HG02759 (cell line): ENCODE data around the gene IGF1.

Source experiments
- ATAC-seq: cut with Tn5 transposase; IDR thresholded peaks from one replicate; pipeline ENCODE4 v1.9.1; 2021; ENCODE audit warnings: mild to moderate bottlenecking, moderate library complexity; ENCODE audit not compliant: unreplicated experiment

The IGF1 gene

GRCh38 chr12:102497743-102498142 is 17.4 kb upstream of the IGF1 start:
- no peak for ATAC-seq

GRCh38 chr12:102496591-102496990 is 16.2 kb upstream of the IGF1 start:
- no peak for ATAC-seq

GRCh38 chr12:102487226-102487625 is 6.9 kb upstream of the IGF1 start:
- ATAC-seq: no peak

GRCh38 chr12:102486153-102486552 is 5.8 kb upstream of the IGF1 start:
- no peak for ATAC-seq

- peak; percentile 62 for ATAC-seq
Measured at GRCh38 chr12:102484428-102484958, 4.1 kb upstream of the IGF1 start.

- ATAC-seq: peak; percentile 13
Measured at GRCh38 chr12:102484017-102484416, 3.7 kb upstream of the IGF1 start.

- ATAC-seq: peak; percentile 58
Measured at GRCh38 chr12:102483466-102483865, 3.1 kb upstream of the IGF1 start.

- ATAC-seq: no peak
Measured at GRCh38 chr12:102481705-102482425, 1.5 kb upstream of the IGF1 start.

GRCh38 chr12:102479939-102480338 is 424 bp downstream of the IGF1 start:
- ATAC-seq: no peak

- ATAC-seq: peak; percentile 31
Measured at GRCh38 chr12:102479099-102479885, 1.1 kb downstream of the IGF1 start.

- ATAC-seq: peak; percentile 63
Measured at GRCh38 chr12:102478405-102479098, 1.8 kb downstream of the IGF1 start.

GRCh38 chr12:102475355-102475754 is 5.0 kb downstream of the IGF1 start:
- ATAC-seq: no peak

GRCh38 chr12:102474438-102475064 is 5.8 kb downstream of the IGF1 start:
- no peak for ATAC-seq

- no peak for ATAC-seq
Measured at GRCh38 chr12:102472496-102472895, 7.9 kb downstream of the IGF1 start.

- no peak for ATAC-seq
Measured at GRCh38 chr12:102471556-102471955, 8.8 kb downstream of the IGF1 start.

GRCh38 chr12:102470945-102471344 is 9.4 kb downstream of the IGF1 start:
- ATAC-seq: no peak

GRCh38 chr12:102468261-102468915 is 12.0 kb downstream of the IGF1 start:
- no peak for ATAC-seq

- no peak for ATAC-seq
Measured at GRCh38 chr12:102465762-102466560, 14.4 kb downstream of the IGF1 start.

- no peak for ATAC-seq
Measured at GRCh38 chr12:102463659-102464249, 16.6 kb downstream of the IGF1 start.
